GM19328 (cell line): ENCODE measurements around the gene IL5.
"Not testable (repeated sequence)": the region's sequence is repeated elsewhere in the genome, so short reads cannot be mapped to it uniquely, and the experiment has no call there.

ENCODE experiments used
- ATAC-seq: cut with Tn5 transposase; IDR thresholded peaks from one replicate; pipeline ENCODE4 v1.9.1; 2021; ENCODE audit warnings: mild to moderate bottlenecking, moderate library complexity; ENCODE audit not compliant: unreplicated experiment

Gene IL5

GRCh38 chr5:132543472-132544201 is at the start of gene IL5:
Gene IL5, minus strand, starts transcription at chr5:132543522. Its CDS starts 44 bp downstream, at chr5:132543478.
- ATAC-seq, result no peak

- no peak for ATAC-seq
Measured at GRCh38 chr5:132592521-132592920, 49.2 kb upstream of the IL5 start.

- no peak for ATAC-seq
Measured at GRCh38 chr5:132591145-132591544, 47.8 kb upstream of the IL5 start.

GRCh38 chr5:132589467-132589866 is 46.1 kb upstream of the IL5 start:
- ATAC-seq, result no peak

- no peak for ATAC-seq
Measured at GRCh38 chr5:132586063-132586462, 42.7 kb upstream of the IL5 start.

GRCh38 chr5:132584560-132584959 is 41.2 kb upstream of the IL5 start:
- not testable (repeated sequence) for ATAC-seq

GRCh38 chr5:132576123-132576522 is 32.8 kb upstream of the IL5 start:
- ATAC-seq, result no peak

GRCh38 chr5:132566657-132567056 is 23.3 kb upstream of the IL5 start:
- ATAC-seq, result no peak

GRCh38 chr5:132564555-132564954 is 21.2 kb upstream of the IL5 start:
- not testable (repeated sequence) for ATAC-seq

- no peak for ATAC-seq
Measured at GRCh38 chr5:132561601-132562000, 18.3 kb upstream of the IL5 start.

GRCh38 chr5:132559383-132560060 is 16.2 kb upstream of the IL5 start:
- ATAC-seq, result no peak

- no peak for ATAC-seq
Measured at GRCh38 chr5:132557478-132558172, 14.3 kb upstream of the IL5 start.

GRCh38 chr5:132556763-132557477 is 13.6 kb upstream of the IL5 start, which contains the start of gene RAD50:
Gene RAD50, plus strand, starts transcription at chr5:132556977. Its CDS starts 348 bp downstream, at chr5:132557325.
- ATAC-seq, result peak; percentile 98

GRCh38 chr5:132556153-132556762 is 12.9 kb upstream of the IL5 start:
- ATAC-seq, result no peak

- ATAC-seq, result no peak
Measured at GRCh38 chr5:132549576-132549975, 6.3 kb upstream of the IL5 start.

- not testable (repeated sequence) for ATAC-seq
Measured at GRCh38 chr5:132548834-132549233, 5.5 kb upstream of the IL5 start.

- no peak for ATAC-seq
Measured at GRCh38 chr5:132547269-132547668, 3.9 kb upstream of the IL5 start.

- ATAC-seq, result no peak
Measured at GRCh38 chr5:132546108-132546507, 2.8 kb upstream of the IL5 start.

- no peak for ATAC-seq
Measured at GRCh38 chr5:132540764-132541163, 2.6 kb downstream of the IL5 start.

- ATAC-seq, result no peak
Measured at GRCh38 chr5:132540149-132540548, 3.2 kb downstream of the IL5 start.

- ATAC-seq, result no peak
Measured at GRCh38 chr5:132539716-132540115, 3.6 kb downstream of the IL5 start.
